Smooth muscle cell (in vitro differentiated cells): Measurements from ENCODE around the gene STX8. TPM values are rescaled to one million over a fixed set of nuclear protein-coding genes. Genes with fewer than 3 reads are reported as not detected.

Experiments used
- DNase-seq: peaks from one replicate; lab custom pipeline; 2025; ENCODE audit not compliant: unreplicated experiment; lab: John Stamatoyannopoulos, UW
- H2AFZ ChIP-seq: fragments of 200-600 bp; sonication (generic); 2 replicates; pipeline ENCODE4 v1.6.0; 2016; ENCODE audit warnings: antibody characterized with exemption, low read depth, mild to moderate bottlenecking
- H3F3A ChIP-seq: fragments of 200-600 bp; sonication (generic); 2 replicates; pipeline ENCODE4 v1.6.0; 2017; ENCODE audit warnings: antibody characterized with exemption, low read depth
- H3K27ac ChIP-seq: fragments of 200-600 bp; sonication (generic); 2 replicates; pipeline ENCODE4 v1.5.1; 2016; ENCODE audit warnings: low read depth, mild to moderate bottlenecking
- H3K27me3 ChIP-seq: fragments of 200-600 bp; sonication (generic); 2 replicates; pipeline ENCODE4 v1.6.1; 2016; ENCODE audit warnings: low read depth, mild to moderate bottlenecking
- H3K36me3 ChIP-seq: fragments of 200-600 bp; sonication (generic); 2 replicates; pipeline ENCODE4 v1.5.1; 2016; ENCODE audit warnings: low read depth
- H3K4me1 ChIP-seq: fragments of 200-600 bp; sonication (generic); 2 replicates; pipeline ENCODE4 v1.5.1; 2016; ENCODE audit warnings: low read depth
- H3K4me2 ChIP-seq: fragments of 200-600 bp; sonication (generic); 2 replicates; pipeline ENCODE4 v1.6.0; 2016; ENCODE audit warnings: mild to moderate bottlenecking
- H3K4me3 ChIP-seq: fragments of 200-600 bp; sonication (generic); 2 replicates; pipeline ENCODE4 v1.5.1; 2016; ENCODE audit warnings: mild to moderate bottlenecking
- H3K79me2 ChIP-seq: fragments of 200-600 bp; sonication (generic); 2 replicates; pipeline ENCODE4 v1.6.0; 2016; ENCODE audit warnings: low read depth, mild to moderate bottlenecking
- H3K9ac ChIP-seq: fragments of 200-600 bp; sonication (generic); 2 replicates; pipeline ENCODE4 v1.6.0; 2016; ENCODE audit warnings: low read depth
- H3K9me3 ChIP-seq: fragments of 200-600 bp; sonication (generic); replicated peaks from 2 replicates; pipeline ENCODE4 v1.5.1; 2016; ENCODE audit warnings: low read depth
- H4K20me1 ChIP-seq: fragments of 200-600 bp; sonication (generic); 2 replicates; pipeline ENCODE4 v1.6.0; 2016; ENCODE audit warnings: low read depth
- WGBS: methylation state at CpG from one replicate; pipeline ENCODE4 v1.1.7; 2016; ENCODE audit warnings: low lambda C conversion rate; 5-methylcytosine and 5-hydroxymethylcytosine counted together
- polyA plus RNA-seq: library from polyadenylated mRNA; unstranded; fragments of >200 nt; fragmentation: Nextera tagmentation; extraction: Ambion mirVana; gene quantifications from 2 replicates; pipeline ENCODE4 v1.2.1, GENCODE V29; 2016
- total RNA-seq: library from RNA; depleted of rRNA; stranded (reverse); fragments of >200 nt; gene quantifications from 2 replicates; pipeline ENCODE4 v1.2.3, GENCODE V29; 2014
- TF ChIP-seq, protein P1 (sequence below): fragments of 200-600 bp; sonication (generic); IDR thresholded peaks from 2 replicates; pipeline ENCODE4 v1.5.1; 2017; ENCODE audit warnings: borderline replicate concordance, mild to moderate bottlenecking, antibody characterized with exemption; ENCODE audit not compliant: insufficient read depth, poor library complexity, severe bottlenecking

The STX8 gene
- total and polyA plus RNA-seq, 2 experiments from 2014 or later: 63.8 to 88.5 TPM

DNA sequence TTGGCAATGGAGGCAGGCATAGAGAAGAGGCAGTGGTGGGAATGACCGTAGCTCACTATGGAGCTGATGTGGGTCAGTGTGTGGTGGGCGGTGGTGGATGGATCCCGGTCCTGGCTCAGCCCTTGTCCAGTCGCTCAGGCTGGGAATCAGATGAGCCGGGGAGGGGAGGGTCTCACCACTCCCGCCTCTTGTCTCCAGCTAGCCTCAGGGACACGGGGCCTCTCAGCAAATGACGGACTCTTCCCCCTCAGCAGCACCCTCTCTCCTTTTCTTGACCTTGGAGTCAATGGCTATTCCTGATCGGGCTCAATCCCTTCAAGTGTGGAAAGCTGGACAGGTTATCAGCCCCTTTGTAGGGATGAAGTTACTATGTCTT is 345.8 kb downstream of the STX8 start:
- Histone ChIP-seq H2AFZ (no peak overlapping the region), H4K20me1 (no peaks in the 10 kb centered on the region)

DNA sequence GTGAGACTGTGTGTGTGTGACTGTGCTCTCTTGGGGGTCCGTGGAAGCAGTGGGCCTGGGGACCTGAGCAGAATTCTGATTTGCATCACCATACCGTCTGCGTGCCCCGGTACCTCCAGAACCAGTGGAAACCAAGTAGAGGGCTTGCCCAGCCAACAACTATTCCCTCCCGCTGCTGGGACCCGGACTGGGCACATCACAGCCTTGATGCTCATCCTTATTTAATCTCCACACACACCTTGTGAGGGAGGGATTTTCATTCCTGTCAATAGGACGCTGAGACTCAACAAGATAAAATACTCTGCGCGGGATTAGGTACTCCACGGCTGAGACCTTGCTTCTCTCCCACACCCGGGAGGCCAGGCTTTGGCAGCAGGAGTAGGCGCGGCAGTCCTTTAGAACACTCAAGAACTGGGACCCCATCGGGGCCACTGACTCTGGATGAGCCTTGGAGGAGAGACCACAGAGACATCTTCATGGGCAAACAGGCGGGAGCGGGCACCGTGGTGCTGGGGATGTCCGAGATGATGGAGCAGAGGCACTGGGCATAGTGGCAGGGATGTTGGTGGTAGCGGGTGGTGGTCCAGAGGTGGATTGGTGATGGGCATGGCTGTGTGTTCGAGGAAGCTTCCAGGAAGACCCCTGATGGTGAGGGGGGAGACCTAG is 346.3 kb downstream of the STX8 start:
- Histone ChIP-seq H3K79me2 (no peaks in the 10 kb centered on the region), H3K9me3 (no peaks in the 10 kb centered on the region), H2AFZ (no peak overlapping the region), H4K20me1 (no peaks in the 10 kb centered on the region), H3K27me3 (peaks cover 5% of the 10 kb centered on the region), H3K9ac (no peak overlapping the region), H3K4me2 (no peak overlapping the region), H3K27ac (no peak overlapping the region), H3F3A (no peaks in the 10 kb centered on the region), H3K4me1 (peaks cover 7% of the 10 kb centered on the region), H3K36me3 (no peaks in the 10 kb centered on the region), H3K4me3 (no peak overlapping the region)
- TF ChIP-seq, protein P1, sequence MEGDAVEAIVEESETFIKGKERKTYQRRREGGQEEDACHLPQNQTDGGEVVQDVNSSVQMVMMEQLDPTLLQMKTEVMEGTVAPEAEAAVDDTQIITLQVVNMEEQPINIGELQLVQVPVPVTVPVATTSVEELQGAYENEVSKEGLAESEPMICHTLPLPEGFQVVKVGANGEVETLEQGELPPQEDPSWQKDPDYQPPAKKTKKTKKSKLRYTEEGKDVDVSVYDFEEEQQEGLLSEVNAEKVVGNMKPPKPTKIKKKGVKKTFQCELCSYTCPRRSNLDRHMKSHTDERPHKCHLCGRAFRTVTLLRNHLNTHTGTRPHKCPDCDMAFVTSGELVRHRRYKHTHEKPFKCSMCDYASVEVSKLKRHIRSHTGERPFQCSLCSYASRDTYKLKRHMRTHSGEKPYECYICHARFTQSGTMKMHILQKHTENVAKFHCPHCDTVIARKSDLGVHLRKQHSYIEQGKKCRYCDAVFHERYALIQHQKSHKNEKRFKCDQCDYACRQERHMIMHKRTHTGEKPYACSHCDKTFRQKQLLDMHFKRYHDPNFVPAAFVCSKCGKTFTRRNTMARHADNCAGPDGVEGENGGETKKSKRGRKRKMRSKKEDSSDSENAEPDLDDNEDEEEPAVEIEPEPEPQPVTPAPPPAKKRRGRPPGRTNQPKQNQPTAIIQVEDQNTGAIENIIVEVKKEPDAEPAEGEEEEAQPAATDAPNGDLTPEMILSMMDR: no peak
- DNase-seq: no peak
- WGBS: 92% methylated on average over 20 of the region's 20 CpGs

More for the DNA sequence above, 345.8 kb downstream of the STX8 start:
- TF ChIP-seq, protein P1: no peak
- Histone ChIP-seq H3K4me3 (no peak overlapping the region), H3K36me3 (no peaks in the 10 kb centered on the region), H3K27ac (no peak overlapping the region), H3K4me1 (peaks cover 7% of the 10 kb centered on the region), H3K9me3 (no peaks in the 10 kb centered on the region), H3K79me2 (no peaks in the 10 kb centered on the region), H3K9ac (no peak overlapping the region), H3F3A (no peaks in the 10 kb centered on the region), H3K4me2 (no peak overlapping the region), H3K27me3 (peaks cover 5% of the 10 kb centered on the region)
- WGBS: 99% methylated on average over 8 of the region's 9 CpGs
- DNase-seq: no peak

DNA sequence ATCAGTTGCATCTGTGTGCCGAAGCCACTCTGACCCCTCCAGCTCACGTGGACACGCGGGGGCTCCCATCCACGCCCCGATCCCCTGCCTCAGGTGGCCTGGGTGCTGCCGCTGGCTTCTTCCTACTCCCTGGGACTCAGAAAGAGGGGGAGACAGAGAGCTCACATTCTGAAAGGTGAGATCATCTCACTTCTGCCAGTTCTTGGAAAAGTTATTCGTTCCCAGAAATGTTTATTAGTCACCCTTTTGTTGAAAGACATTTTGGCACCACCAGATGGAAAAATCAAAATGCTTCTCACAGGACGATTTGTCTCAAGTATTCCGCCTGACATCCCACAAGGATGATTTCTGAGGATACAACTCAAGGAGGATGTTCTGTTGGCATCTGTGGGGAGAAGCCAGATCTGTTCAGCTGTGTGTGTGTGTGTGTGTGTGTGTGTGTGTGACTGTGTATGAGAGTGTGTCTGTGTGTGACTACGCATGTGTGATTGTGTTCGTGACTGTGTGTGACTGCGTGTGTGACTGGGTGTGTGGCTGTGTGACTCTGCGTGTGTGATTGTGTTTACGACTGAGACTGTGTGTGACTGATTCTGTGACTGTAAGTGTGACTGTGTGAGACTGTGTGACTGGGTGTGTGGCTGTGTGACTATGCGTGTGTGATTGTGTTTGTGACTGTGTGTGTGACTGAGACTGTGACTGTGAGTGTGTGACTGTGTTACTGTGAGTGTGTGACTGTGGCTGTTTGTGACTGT is 347.0 kb downstream of the STX8 start:
- H3K27me3 ChIP-seq: peaks cover 5% of the 10 kb centered on the region
- no peak overlapping the region for H3K4me2 ChIP-seq
- no peak for DNase-seq
- 79% methylated on average over 16 of the region's 16 CpGs for WGBS
- TF ChIP-seq, protein P1: no peak
- H4K20me1 ChIP-seq: no peaks in the 10 kb centered on the region
- no peaks in the 10 kb centered on the region for H3K79me2 ChIP-seq
- H3K27ac ChIP-seq: no peak overlapping the region
- no peaks in the 10 kb centered on the region for H3F3A ChIP-seq
- no peak overlapping the region for H3K4me3 ChIP-seq
- H3K36me3 ChIP-seq: no peaks in the 10 kb centered on the region
- H3K9me3 ChIP-seq: no peaks in the 10 kb centered on the region
- no peak overlapping the region for H3K9ac ChIP-seq
- peaks cover 7% of the 10 kb centered on the region for H3K4me1 ChIP-seq
- no peak overlapping the region for H2AFZ ChIP-seq
